Caco-2 (cell line): ENCODE measurements around the gene ATP10D. TPM values are rescaled to one million over a fixed set of nuclear protein-coding genes. Genes with fewer than 3 reads are reported as not detected.

Source experiments
- BruUV-seq: library from RNA; stranded (reverse); fragments of 400-500 nt; replicated peaks from 2 replicates; lab custom pipeline; 2021; lab: Mats Ljungman, UMichigan
- CTCF ChIA-PET: fragments of 300-600 bp; sonication (Branson Sonifier 250); formaldehyde crosslinking; loops from one replicate; lab custom pipeline; 2022; ENCODE audit warnings: antibody characterized with exemption; lab: Charles Lee
- POLR2A ChIA-PET: fragments of 300-600 bp; sonication (Branson Sonifier 250); formaldehyde crosslinking; loops from one replicate; lab custom pipeline; 2022; ENCODE audit warnings: antibody characterized with exemption; lab: Charles Lee
- DNase-seq, 2 experiments: peaks; one replicate each; pipeline versions ENCODE4 v3.0.0 to v3.0.0-alpha.2; 2020 to 2022
- H3K27me3 ChIP-seq: replicated peaks from 2 replicates; pipeline ENCODE4 v1.6.0; 2011; ENCODE audit warnings: low read length; ENCODE audit not compliant: control insufficient read depth, insufficient read depth
- H3K36me3 ChIP-seq: 2 replicates; pipeline ENCODE4 v1.5.1; 2011; ENCODE audit warnings: low read length; ENCODE audit not compliant: control insufficient read depth, insufficient read depth
- H3K4me1 ChIP-seq: fragments of 250-450 bp; sonication (Bioruptor Pico); 2 replicates; pipeline ENCODE4 v1.5.1; 2020; ENCODE audit warnings: mild to moderate bottlenecking
- H3K4me3 ChIP-seq: 2 replicates; pipeline ENCODE4 v1.5.1; 2011; ENCODE audit warnings: low read depth, mild to moderate bottlenecking, control low read depth, low read length
- H3K9me3 ChIP-seq: fragments of 250-450 bp; sonication (Bioruptor Pico); 2 replicates; pipeline ENCODE4 v1.5.1; 2020; ENCODE audit warnings: mild to moderate bottlenecking, moderate library complexity
- H3K27ac Mint-ChIP-seq: one replicate; pipeline ENCODE4 v1.8.0; 2022; ENCODE audit warnings: mixed read lengths; ENCODE audit not compliant: unreplicated experiment
- H3K27me3 Mint-ChIP-seq: one replicate; pipeline ENCODE4 v1.8.0; 2022; ENCODE audit warnings: mixed read lengths; ENCODE audit not compliant: insufficient read depth, unreplicated experiment
- H3K36me3 Mint-ChIP-seq: one replicate; pipeline ENCODE4 v1.8.0; 2022; ENCODE audit warnings: mild to moderate bottlenecking, mixed read lengths; ENCODE audit not compliant: insufficient read depth, unreplicated experiment
- H3K4me1 Mint-ChIP-seq: one replicate; pipeline ENCODE4 v1.8.0; 2022; ENCODE audit warnings: low read depth, mixed read lengths; ENCODE audit not compliant: unreplicated experiment
- H3K4me3 Mint-ChIP-seq: one replicate; pipeline ENCODE4 v1.8.0; 2022; ENCODE audit warnings: mild to moderate bottlenecking, moderate library complexity, mixed read lengths; ENCODE audit not compliant: unreplicated experiment
- H3K9me3 Mint-ChIP-seq: one replicate; pipeline ENCODE4 v1.8.0; 2022; ENCODE audit warnings: mixed read lengths; ENCODE audit not compliant: unreplicated experiment
- intact Hi-C: fragments of 100-400 bp; cut with micrococcal nuclease; formaldehyde crosslinking; loops from one replicate; pipeline ENCODE4 v1.10.0; 2022; ENCODE audit not compliant: unreplicated experiment
- total RNA-seq: library from RNA; stranded (reverse); gene quantifications from 2 replicates; pipeline ENCODE4 v1.2.3, GENCODE V29; 2022
- TF ChIP-seq, protein P1 (sequence below), 2 experiments: fragments of 200-600 bp in 1 of 2; IDR thresholded peaks; 1 replicate in 1 of 2; 2 replicates in 1 of 2; pipeline versions ENCODE4 v1.5.1 to v1.8.0; 2011 to 2022; ENCODE audit warnings: antibody characterized with exemption in 1 of 2, control low read depth in 1 of 2, inconsistent platforms in 1 of 2, low read depth in 1 of 2, low read length in 1 of 2, mild to moderate bottlenecking in 1 of 2, moderate library complexity in 1 of 2; ENCODE audit not compliant: insufficient read depth in 1 of 2, severe bottlenecking in 1 of 2, unreplicated experiment in 1 of 2

The ATP10D gene
- total RNA-seq, 1 experiment from 2014 or later: 44.5 TPM

DNA sequence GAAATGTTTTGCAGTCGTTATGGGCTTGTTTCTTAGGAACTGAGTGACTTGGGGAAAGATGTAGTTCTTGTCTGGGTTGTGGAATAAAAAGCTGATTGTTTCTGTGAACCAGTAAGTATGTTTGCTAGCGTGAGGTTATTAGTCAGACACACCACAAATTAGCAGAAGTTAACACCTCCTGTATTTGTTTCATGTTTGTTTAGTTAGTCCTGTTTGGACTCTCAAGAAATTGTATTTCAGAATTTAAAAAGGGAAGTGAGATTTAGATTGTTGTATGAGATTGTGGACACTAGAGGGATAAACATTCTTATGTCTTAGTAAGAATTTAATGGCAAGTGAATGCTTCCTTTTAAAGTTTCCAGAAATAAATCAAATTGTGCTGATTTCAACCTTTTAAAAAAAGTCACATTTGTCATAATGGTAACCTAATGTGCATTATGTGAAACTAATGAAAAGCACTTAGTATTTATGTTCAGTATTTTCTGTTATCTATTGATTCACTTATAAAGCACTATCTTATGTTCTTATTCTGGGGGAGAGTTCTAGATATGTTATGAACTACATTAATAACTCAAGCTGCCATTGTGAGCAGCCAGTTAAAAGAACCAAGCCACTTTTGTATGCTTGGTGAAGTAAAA is 25.6 kb downstream of the ATP10D start:
- intact Hi-C loops: no loop called here
- ChIA-PET POLR2A (no interaction called here), CTCF (no interaction called here)
- no TSS peak for BruUV-seq
- H3K27ac Mint-ChIP-seq: no peak overlapping the region
- H3K4me3 ChIP-seq: no peak overlapping the region
- H3K9me3 Mint-ChIP-seq: no peaks in the 10 kb centered on the region
- DNase-seq: no peak
- TF ChIP-seq, protein P1, sequence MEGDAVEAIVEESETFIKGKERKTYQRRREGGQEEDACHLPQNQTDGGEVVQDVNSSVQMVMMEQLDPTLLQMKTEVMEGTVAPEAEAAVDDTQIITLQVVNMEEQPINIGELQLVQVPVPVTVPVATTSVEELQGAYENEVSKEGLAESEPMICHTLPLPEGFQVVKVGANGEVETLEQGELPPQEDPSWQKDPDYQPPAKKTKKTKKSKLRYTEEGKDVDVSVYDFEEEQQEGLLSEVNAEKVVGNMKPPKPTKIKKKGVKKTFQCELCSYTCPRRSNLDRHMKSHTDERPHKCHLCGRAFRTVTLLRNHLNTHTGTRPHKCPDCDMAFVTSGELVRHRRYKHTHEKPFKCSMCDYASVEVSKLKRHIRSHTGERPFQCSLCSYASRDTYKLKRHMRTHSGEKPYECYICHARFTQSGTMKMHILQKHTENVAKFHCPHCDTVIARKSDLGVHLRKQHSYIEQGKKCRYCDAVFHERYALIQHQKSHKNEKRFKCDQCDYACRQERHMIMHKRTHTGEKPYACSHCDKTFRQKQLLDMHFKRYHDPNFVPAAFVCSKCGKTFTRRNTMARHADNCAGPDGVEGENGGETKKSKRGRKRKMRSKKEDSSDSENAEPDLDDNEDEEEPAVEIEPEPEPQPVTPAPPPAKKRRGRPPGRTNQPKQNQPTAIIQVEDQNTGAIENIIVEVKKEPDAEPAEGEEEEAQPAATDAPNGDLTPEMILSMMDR (IDR thresholded peaks at IDR 0.05; ENCODE audit: insufficient read depth in 1 of 2, low read depth in 1 of 2, low read length in 1 of 2, severe bottlenecking in 1 of 2, unreplicated experiment in 1 of 2): no peak
- no peaks in the 10 kb centered on the region for H3K9me3 ChIP-seq
- no peaks in the 10 kb centered on the region for H3K27me3 Mint-ChIP-seq
- no peaks in the 10 kb centered on the region for H3K36me3 Mint-ChIP-seq
- no peaks in the 10 kb centered on the region for H3K27me3 ChIP-seq
- H3K36me3 ChIP-seq: no peaks in the 10 kb centered on the region
- no peak overlapping the region for H3K4me3 Mint-ChIP-seq
- no peaks in the 10 kb centered on the region for H3K4me1 ChIP-seq
- H3K4me1 Mint-ChIP-seq: no peaks in the 10 kb centered on the region

DNA sequence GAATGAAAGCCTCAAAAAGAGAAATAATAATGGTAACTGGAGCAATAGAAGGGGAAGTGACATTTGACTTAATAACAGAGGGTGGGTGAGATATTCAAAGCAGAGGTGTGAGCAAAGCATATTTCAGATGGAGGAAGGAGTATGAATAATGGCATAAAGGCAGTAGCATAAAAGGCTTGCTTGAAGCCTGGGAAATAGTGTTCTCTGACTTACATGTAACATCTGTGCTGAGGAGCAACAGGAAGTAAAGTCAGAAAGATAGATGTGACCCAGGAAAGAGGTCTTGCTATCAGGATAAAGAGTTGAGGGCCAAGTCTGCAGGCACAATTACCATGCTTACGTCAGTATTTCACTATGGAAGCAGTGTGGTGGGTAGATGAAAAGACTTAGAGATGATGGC is 28.4 kb downstream of the ATP10D start:
- intact Hi-C loops: no loop called here
- Histone ChIP-seq H3K4me1 (no peaks in the 10 kb centered on the region), H3K9me3 (no peaks in the 10 kb centered on the region), H3K36me3 (no peaks in the 10 kb centered on the region), H3K4me3 (no peak overlapping the region), H3K27me3 (no peaks in the 10 kb centered on the region)
- Mint-ChIP-seq H3K9me3 (no peaks in the 10 kb centered on the region), H3K4me1 (no peaks in the 10 kb centered on the region), H3K36me3 (no peaks in the 10 kb centered on the region), H3K27me3 (no peaks in the 10 kb centered on the region), H3K27ac (no peak overlapping the region), H3K4me3 (no peak overlapping the region)
- ChIA-PET POLR2A (no interaction called here), CTCF (no interaction called here)
- no TSS peak for BruUV-seq
- DNase-seq: no peak
- TF ChIP-seq, protein P1 (IDR thresholded peaks at IDR 0.05; ENCODE audit: insufficient read depth in 1 of 2, low read depth in 1 of 2, low read length in 1 of 2, severe bottlenecking in 1 of 2, unreplicated experiment in 1 of 2): no peak

DNA sequence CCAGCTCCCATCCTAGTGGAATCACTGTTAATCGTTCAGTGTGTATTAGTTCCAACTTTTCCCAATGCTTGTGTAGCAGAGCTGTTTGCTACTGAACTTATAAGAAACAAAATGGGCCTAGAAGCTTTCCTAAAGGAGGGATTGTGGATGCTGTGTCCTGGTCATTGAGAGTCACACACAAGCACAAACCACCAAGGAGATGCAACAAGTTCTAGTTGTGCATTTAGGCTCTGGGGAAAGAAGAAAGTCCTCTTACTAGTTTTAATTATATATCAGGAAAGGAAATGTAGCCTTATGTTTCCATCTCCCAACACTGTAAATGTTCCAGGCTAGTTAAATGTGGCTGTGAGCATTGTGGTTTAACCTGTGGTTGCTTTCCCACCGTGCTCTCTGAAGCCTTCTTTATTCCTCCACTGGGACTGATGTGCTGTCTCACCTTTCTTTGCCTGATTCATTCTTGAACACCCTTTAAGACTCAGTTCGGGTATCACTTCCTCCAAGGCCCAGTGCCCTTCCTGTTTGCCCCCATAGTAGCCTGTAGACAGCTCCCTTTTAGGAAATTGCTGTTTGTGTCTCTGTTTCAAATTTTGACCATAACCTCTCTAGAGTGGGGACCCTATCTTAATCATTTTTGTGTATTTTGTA is 34.3 kb downstream of the ATP10D start:
- ChIA-PET POLR2A (no interaction called here), CTCF (no interaction called here)
- H3K27ac Mint-ChIP-seq: no peak overlapping the region
- peaks cover 6% of the 10 kb centered on the region for H3K36me3 Mint-ChIP-seq
- no peaks in the 10 kb centered on the region for H3K4me1 Mint-ChIP-seq
- Histone ChIP-seq H3K4me3 (no peak overlapping the region), H3K9me3 (no peaks in the 10 kb centered on the region), H3K27me3 (no peaks in the 10 kb centered on the region), H3K4me1 (no peaks in the 10 kb centered on the region), H3K36me3 (no peaks in the 10 kb centered on the region)
- intact Hi-C loops: no loop called here
- H3K27me3 Mint-ChIP-seq: no peaks in the 10 kb centered on the region
- no TSS peak for BruUV-seq
- H3K4me3 Mint-ChIP-seq: no peak overlapping the region
- DNase-seq: no peak
- TF ChIP-seq, protein P1 (IDR thresholded peaks at IDR 0.05; ENCODE audit: insufficient read depth in 1 of 2, low read depth in 1 of 2, low read length in 1 of 2, severe bottlenecking in 1 of 2, unreplicated experiment in 1 of 2): no peak
- H3K9me3 Mint-ChIP-seq: no peaks in the 10 kb centered on the region
